GM18502 (cell line): ENCODE measurements around the gene PBX4.
"Not testable (repeated sequence)": the region's sequence is repeated elsewhere in the genome, so short reads cannot be mapped to it uniquely, and the experiment has no call there.

Source experiments
- ATAC-seq: cut with Tn5 transposase; IDR thresholded peaks from one replicate; pipeline ENCODE4 v1.9.1; 2021; ENCODE audit warnings: mild to moderate bottlenecking; ENCODE audit not compliant: unreplicated experiment, poor library complexity

PBX4 gene

GRCh38 chr19:19618219-19619051, at the start of gene PBX4:
PBX4 (minus strand) TSS chr19:19618687; CDS start chr19:19618629, 58 bp downstream.
- ATAC-seq = peak; percentile 96

GRCh38 chr19:19665420-19665948, 47.0 kb upstream of the PBX4 start:
- not testable (repeated sequence) for ATAC-seq

GRCh38 chr19:19663256-19664120, 45.0 kb upstream of the PBX4 start, which contains the start of gene ATP13A1:
ATP13A1 (minus strand) TSS chr19:19663676; CDS start chr19:19663666, 10 bp downstream.
- ATAC-seq = peak; percentile 76

DNA sequence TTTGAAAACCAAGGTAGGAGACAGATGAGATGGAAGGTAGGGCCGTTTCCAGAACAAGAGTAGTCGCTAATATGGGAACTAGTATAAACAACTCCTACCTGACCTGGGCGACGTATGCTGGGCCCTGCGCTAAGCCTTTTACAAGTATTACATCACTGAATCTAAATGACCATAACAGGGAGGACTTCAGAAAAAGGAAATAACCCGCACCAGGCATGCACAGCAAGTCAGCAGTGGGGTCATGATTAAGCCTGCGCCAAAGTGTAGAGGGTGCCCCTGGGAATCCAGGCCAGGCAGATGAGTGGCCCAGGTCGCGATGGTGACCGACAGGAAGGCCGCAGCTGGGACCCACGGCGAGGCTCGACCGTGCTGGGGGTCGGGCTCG, 44.4 kb upstream of the PBX4 start:
- ATAC-seq = no peak

DNA sequence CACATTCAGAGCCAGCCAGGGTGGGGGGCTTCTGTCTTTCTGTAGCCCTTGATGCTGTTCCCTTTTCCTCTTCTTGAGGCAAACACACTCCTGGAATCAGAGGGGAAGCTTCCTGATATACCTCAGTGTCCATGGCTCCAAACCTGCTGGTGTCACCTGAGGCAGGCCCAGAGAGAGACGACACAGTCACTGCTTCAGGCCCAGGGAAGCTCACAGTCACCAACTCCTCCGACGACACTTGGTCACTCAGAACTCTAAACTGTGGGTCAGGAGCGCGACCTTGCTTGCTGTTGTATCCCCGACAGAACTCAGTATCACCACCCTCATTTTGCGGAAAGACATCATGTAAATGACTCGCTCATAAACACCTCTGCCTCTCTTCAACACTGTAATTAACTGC, 43.9 kb upstream of the PBX4 start:
- no peak for ATAC-seq

DNA sequence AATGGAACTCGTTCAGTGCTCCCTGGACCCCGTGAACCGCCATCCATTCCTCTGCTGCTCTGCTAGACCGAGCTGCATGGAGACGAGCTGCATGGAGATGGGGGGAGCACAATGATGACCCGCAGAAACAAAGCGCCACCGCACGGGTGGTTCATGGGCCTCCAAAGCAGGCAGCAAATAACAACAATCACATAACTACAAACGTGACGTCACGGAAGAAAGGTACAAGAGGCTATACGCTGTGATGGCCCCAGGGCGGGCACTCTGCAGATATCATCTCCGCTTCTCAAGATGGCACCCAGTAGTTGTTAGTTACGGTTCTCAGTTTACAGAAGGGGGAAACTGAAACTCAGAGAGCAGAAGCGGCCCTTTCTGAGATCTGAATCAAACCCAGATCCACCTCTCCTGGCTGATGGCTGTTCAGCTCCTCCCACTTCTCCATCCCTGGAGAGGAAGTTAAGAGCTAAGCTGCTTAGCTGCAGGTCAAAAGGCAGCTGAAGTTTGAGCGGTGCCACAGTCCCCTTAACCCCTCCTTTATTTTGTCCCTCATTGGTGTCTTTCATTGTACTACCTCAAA, 43.3 kb upstream of the PBX4 start:
- peak; percentile 45 for ATAC-seq

GRCh38 chr19:19661141-19661674, 42.7 kb upstream of the PBX4 start:
- no peak for ATAC-seq

DNA sequence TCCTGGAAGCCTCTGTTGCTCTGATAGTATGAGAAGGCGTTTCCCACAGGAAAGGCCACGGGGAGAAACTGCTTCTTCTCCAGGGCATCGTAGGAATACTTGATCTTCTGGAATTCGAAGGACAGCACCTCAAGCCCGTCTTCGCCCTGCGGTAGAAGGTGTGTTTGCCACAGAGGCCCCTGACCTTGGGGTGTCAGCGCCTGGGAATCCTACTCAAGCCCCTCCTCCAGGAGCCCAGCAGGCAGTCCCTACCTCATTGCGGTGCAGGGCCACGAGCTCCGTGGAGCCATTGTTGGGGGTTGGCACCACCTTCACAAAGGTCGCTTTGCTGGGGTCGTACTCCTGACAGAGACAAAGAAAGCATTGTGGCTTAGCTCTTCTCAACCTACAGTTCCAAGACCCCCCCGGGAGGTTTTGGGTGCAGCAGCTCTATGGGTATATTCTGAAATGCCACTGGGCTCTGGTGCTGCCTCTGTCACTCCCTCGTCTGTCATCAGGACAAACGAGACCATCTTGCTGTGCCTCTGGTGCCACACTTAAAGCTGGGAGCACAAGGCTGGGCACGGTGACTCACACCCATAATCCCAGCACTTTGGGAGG, 41.3 kb upstream of the PBX4 start:
- no peak for ATAC-seq

GRCh38 chr19:19657397-19657783, 38.9 kb upstream of the PBX4 start:
- ATAC-seq = no peak

GRCh38 chr19:19656451-19657396, 38.2 kb upstream of the PBX4 start:
- no peak for ATAC-seq

- no peak for ATAC-seq
Measured at GRCh38 chr19:19655641-19656343, 37.3 kb upstream of the PBX4 start.

DNA sequence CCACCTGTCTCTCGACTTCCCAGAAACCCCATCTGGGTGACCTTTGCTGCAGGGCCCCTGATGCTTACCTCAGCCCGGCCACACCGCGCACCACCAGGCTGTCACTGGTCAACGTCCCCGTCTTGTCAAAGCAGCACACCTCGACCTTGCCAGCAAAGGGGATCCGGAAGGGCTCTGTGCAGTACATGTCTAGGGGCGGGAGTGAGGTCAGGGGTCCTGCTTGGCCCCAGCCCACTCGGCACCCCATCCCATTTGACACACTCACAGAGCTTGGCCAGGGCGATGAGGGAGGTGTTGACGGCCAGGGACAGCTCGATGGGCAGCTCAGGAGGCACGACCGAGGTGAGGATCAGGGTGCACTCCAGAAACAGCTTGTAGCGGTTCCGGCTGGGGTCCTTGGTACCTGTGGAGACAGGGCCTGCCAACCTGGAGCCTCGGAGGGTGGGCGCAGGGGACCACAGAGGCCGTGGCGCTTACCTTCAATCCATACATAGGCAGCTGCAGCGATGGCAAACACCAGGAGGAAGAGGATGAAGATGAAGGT, 36.6 kb upstream of the PBX4 start:
- no peak for ATAC-seq

- no peak for ATAC-seq
Measured at GRCh38 chr19:19654441-19654840, 36.0 kb upstream of the PBX4 start.

DNA sequence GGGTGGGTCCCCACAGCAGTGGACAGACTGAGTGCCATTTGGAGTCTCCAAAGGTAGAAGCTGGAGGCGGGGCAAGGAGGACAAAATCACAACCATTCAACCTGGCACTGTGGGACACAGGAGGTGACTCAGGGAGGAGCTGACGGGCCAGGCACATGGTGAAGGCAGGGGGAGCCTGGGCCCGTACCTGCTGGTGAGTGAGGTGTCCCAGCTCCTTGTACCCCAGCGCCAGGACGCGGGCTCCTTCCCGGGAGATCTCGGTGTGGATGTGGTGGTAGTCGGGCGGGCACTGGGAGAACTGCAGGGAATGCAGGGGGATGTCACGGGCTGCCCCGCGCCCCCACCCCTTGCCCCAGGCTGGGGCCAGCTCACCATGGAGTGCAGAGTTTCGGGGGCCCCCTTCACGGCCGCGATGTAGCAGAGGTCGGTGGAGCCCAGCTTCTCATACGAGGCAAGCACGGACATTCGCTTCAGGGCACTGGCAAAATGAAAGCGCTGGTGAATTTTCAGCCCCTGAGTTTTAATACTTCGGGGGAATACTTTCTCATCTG, 35.2 kb upstream of the PBX4 start:
- no peak for ATAC-seq

GRCh38 chr19:19652482-19653295, 34.2 kb upstream of the PBX4 start:
- ATAC-seq = no peak

DNA sequence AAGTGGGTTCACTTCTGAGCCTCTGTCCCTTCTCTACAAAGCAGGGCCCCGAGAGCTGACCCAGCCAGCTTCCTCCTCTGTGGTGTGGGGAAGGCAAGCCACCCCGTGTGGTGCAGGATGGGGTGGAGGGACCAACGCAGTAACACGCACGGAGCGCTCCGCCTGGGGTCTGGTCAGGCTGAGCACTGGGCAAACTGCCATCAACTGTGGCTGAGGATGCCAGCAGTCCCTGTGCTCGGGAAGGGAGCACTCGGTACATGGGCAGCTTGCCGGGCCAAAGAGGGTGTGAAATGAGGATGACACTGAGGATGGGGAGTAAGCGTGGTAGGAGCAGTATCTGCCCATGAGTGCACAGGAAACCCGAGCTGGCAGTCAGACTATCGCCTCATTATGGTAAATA, 32.6 kb upstream of the PBX4 start:
- no peak for ATAC-seq

GRCh38 chr19:19650331-19650730, 31.8 kb upstream of the PBX4 start:
- ATAC-seq = no peak
